GM12878 (cell line): ENCODE data around the gene NUB1. TPM values are rescaled to one million over a fixed set of nuclear protein-coding genes. Genes with fewer than 3 reads are reported as not detected.

ENCODE experiments used
- ATAC-seq: fragments of 200-7000 bp; cut with Tn5 transposase; 3 replicates; pipeline ENCODE4 v1.9.1; 2020; ENCODE audit warnings: mild to moderate bottlenecking, moderate library complexity
- BruUV-seq: library from RNA; stranded (reverse); fragments of 400-500 nt; replicated peaks from 2 replicates; lab custom pipeline; 2021; lab: Mats Ljungman, UMichigan
- CTCF ChIA-PET: fragments of 300-600 bp; sonication (Branson Sonifier 250); formaldehyde crosslinking; extraction: SDS; loops from one replicate; lab custom pipeline; 2021; ENCODE audit warnings: inconsistent platforms; lab: Yijun Ruan, JAX
- POLR2A ChIA-PET: fragments of 350-600 bp; formaldehyde crosslinking; extraction: SDS; loops from one replicate; lab custom pipeline; 2021; ENCODE audit warnings: inconsistent platforms; lab: Charles Lee
- RAD21 ChIA-PET: fragments of 300-600 bp; sonication (Branson Sonifier 250); formaldehyde crosslinking; loops from one replicate; lab custom pipeline; 2023; ENCODE audit warnings: antibody characterized with exemption; ENCODE audit not compliant: unreplicated experiment; lab: Charles Lee
- SMC1A ChIA-PET: fragments of 300-600 bp; sonication (Branson Sonifier 250); formaldehyde crosslinking; loops from one replicate; lab custom pipeline; 2023; ENCODE audit not compliant: unreplicated experiment, uncharacterized antibody; lab: Charles Lee
- DNase-seq: peaks from one replicate; pipeline ENCODE4 v3.0.0-alpha.2; 2011; ENCODE audit warnings: low read depth, low spot score
- FAIRE-seq: peaks from 3 replicates; lab custom pipeline; 2011; peaks lifted over from hg19 to GRCh38; lab: Jason Lieb, UNC
- H2AFZ ChIP-seq: 2 replicates; pipeline ENCODE4 v1.6.0; 2011; ENCODE audit warnings: low read depth, low read length, control low read depth; ENCODE audit not compliant: control insufficient read depth
- H3K27ac ChIP-seq: 2 replicates; pipeline ENCODE4 v1.5.1; 2011; ENCODE audit warnings: control low read depth; ENCODE audit not compliant: control insufficient read depth, insufficient read depth
- H3K27me3 ChIP-seq, 2 experiments: replicated peaks in 1 of 2; 2 replicates each; pipeline versions ENCODE4 v1.6.0 to v1.6.1; 2011; ENCODE audit warnings: low read length in 1 of 2; ENCODE audit not compliant: control insufficient read depth in 2 of 2, insufficient read depth in 2 of 2
- H3K36me3 ChIP-seq, 2 experiments: 2 replicates each; pipeline ENCODE4 v1.5.1; 2011; ENCODE audit warnings: low read length in 1 of 2; ENCODE audit not compliant: control insufficient read depth in 2 of 2, insufficient read depth in 2 of 2
- H3K4me1 ChIP-seq: 2 replicates; pipeline ENCODE4 v1.6.1; 2011; ENCODE audit warnings: mild to moderate bottlenecking, low read length, moderate library complexity, mixed read lengths; ENCODE audit not compliant: control insufficient read depth, insufficient read depth
- H3K4me2 ChIP-seq: 2 replicates; pipeline ENCODE4 v1.6.0; 2011; ENCODE audit warnings: control low read depth; ENCODE audit not compliant: control insufficient read depth, insufficient read depth
- H3K4me3 ChIP-seq: fragments of 200-600 bp; sonication (generic); 2 replicates; pipeline ENCODE4 v1.5.1; 2016
- H3K79me2 ChIP-seq: 2 replicates; pipeline ENCODE4 v1.6.0; 2011; ENCODE audit warnings: low read length; ENCODE audit not compliant: control insufficient read depth, insufficient read depth
- H3K9ac ChIP-seq: 2 replicates; pipeline ENCODE4 v1.8.0; 2011; ENCODE audit warnings: low read length, control low read depth, mixed read lengths; ENCODE audit not compliant: control insufficient read depth, insufficient read depth
- H3K9me3 ChIP-seq: replicated peaks from 3 replicates; pipeline ENCODE4 v1.5.1; 2011; ENCODE audit warnings: mild to moderate bottlenecking, low read length; ENCODE audit not compliant: control insufficient read depth, insufficient read depth
- H4K20me1 ChIP-seq: 2 replicates; pipeline ENCODE4 v1.6.0; 2011; ENCODE audit not compliant: control insufficient read depth, insufficient read depth
- BHLHE40 ChIP-seq, 2 experiments: fragments of 450-650 bp in 1 of 2; IDR thresholded peaks; 2 replicates each; pipeline ENCODE4 v1.6.1; 2011 to 2017; ENCODE audit warnings: low read depth in 2 of 2, borderline replicate concordance in 1 of 2, improper control_type of control experiment in 1 of 2, low read length in 1 of 2, mild to moderate bottlenecking in 1 of 2
- CBFB ChIP-seq: IDR thresholded peaks from 2 replicates; pipeline ENCODE4 v1.6.1; 2016; ENCODE audit warnings: antibody characterized with exemption, low read depth
- CBX5 ChIP-seq: sonication (generic); IDR thresholded peaks from 2 replicates; pipeline ENCODE4 v1.6.1; 2016; ENCODE audit warnings: low read depth, moderate library complexity, mild to moderate bottlenecking, inconsistent platforms
- IKZF2 ChIP-seq, 2 experiments: fragments of 450-650 bp; IDR thresholded peaks; 2 replicates each; pipeline ENCODE4 v1.6.1; 2017; ENCODE audit warnings: mild to moderate bottlenecking in 2 of 2, moderate library complexity in 2 of 2
- MTA3 ChIP-seq: IDR thresholded peaks from 2 replicates; pipeline ENCODE4 v1.6.1; 2012; ENCODE audit warnings: low read length, inconsistent platforms, borderline replicate concordance
- RFX5 ChIP-seq: IDR thresholded peaks from 2 replicates; pipeline ENCODE4 v1.6.1; 2011; ENCODE audit warnings: low read depth, low read length, improper control_type of control experiment
- SUZ12 ChIP-seq: fragments of 200-600 bp; sonication (generic); IDR thresholded peaks from one replicate; pipeline ENCODE4 v1.6.1; 2018; ENCODE audit warnings: antibody characterized with exemption, mild to moderate bottlenecking; ENCODE audit not compliant: unreplicated experiment
- TCF3 ChIP-seq: IDR thresholded peaks from 2 replicates; pipeline ENCODE4 v1.6.1; 2012; ENCODE audit warnings: low read depth, mild to moderate bottlenecking, low read length, borderline replicate concordance; ENCODE audit not compliant: insufficient read depth
- WGBS: methylation state at CpG from one replicate; pipeline ENCODE4 v1.1.6; 2016; ENCODE audit warnings: low lambda C conversion rate; ENCODE audit not compliant: insufficient replicate concordance, insufficient coverage; ENCODE audit errors: missing lambda C conversion rate; 5-methylcytosine and 5-hydroxymethylcytosine counted together
- in situ Hi-C: fragments of 300-500 bp; cut with MboI; formaldehyde crosslinking; loops from 9 replicates; pipeline ENCODE4 v1.14.3; 2018; ENCODE audit warnings: mixed read lengths
- intact Hi-C: fragments of 100-400 bp; cut with micrococcal nuclease; formaldehyde crosslinking; loops from one replicate; pipeline ENCODE4 v1.14.2; 2022; ENCODE audit not compliant: unreplicated experiment
- polyA plus RNA-seq, 11 experiments: library from polyadenylated mRNA; depleted of rRNA in 4 of 11; unstranded in 6 of 11; stranded (reverse) in 5 of 11; fragments of >200 nt; fragmentation: Nextera tagmentation in 4 of 11; fragmentation: Illumina TruSeq in 1 of 11; extraction: Ambion mirVana in 4 of 11; extraction: Trizol in 1 of 11; gene quantifications; 1 replicate in 1 of 11; 2 replicates in 10 of 11; pipeline versions ENCODE4 v1.2.1 to v1.2.3, GENCODE V29; 2011 to 2016; ENCODE audit warnings: inconsistent platforms in 2 of 11, missing spikeins in 2 of 11, low read depth in 1 of 11
- total RNA-seq, 4 experiments: library from RNA; depleted of rRNA in 3 of 4; stranded (reverse); fragments of >200 nt in 3 of 4; fragmentation: Illumina TruSeq in 1 of 4; extraction: Trizol in 1 of 4; gene quantifications; 2 replicates each; pipeline versions ENCODE4 v1.2.1 to v1.2.3, GENCODE V29; 2013 to 2021
- TF ChIP-seq, protein P1 (sequence below): IDR thresholded peaks from 2 replicates; pipeline ENCODE4 v1.6.1; 2012; ENCODE audit warnings: low read depth, low read length, improper control_type of control experiment
- TF ChIP-seq, protein P2 (sequence below): fragments of 450-650 bp; IDR thresholded peaks from 2 replicates; pipeline ENCODE4 v1.6.1; 2017; ENCODE audit warnings: mild to moderate bottlenecking
- TF ChIP-seq, protein P3 (sequence below): fragments of 450-650 bp; IDR thresholded peaks from 2 replicates; pipeline ENCODE4 v1.6.1; 2017; ENCODE audit warnings: mild to moderate bottlenecking, low read depth, inconsistent platforms; ENCODE audit not compliant: poor library complexity, severe bottlenecking

NUB1 gene
- total and polyA plus RNA-seq, 10 of the 15 experiments (the other 5 are each of a cell fraction or from before 2014, with no cell fraction given), result 24.1 to 102 (median 49.0) TPM

DNA sequence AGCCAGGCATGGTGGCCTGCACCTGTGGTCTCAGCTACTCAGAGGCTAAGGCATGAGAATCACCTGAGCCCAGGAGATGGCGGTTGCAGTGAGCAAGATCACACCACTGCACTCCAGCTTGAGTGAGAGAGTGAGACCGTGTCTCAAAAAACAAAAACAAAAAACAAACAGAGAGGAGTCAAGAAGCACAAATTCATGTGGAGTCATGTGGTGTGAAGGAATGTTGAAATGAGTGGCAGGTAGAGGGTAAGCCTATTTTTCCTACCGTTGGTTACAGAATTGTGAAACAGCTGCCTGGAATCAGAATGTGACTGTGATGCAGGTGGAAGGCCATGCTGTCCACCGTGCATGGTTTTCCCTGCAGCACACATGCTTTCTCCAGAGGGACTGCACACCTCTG, 23.7 kb upstream of the NUB1 start (continued):
- TF ChIP-seq SUZ12 (no peak), MTA3 (no peak)

DNA sequence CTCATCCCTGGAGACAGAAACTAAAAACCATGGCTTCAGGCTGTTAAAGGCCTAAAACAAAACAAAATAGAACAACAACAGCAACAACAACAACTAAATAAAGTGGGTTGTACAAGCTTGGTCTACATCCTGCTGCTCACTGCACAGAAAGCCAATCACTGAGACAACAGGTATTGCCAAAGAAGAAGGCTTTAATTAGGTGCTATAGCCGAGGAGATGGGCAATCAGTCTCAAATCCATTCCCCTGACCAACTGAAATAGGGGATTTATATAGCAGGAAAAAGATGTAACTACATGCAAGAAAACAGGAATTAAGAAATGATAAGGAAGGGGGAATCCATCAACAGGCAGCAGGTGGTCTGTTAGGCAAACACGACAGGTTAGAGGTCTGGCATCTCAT, 22.4 kb upstream of the NUB1 start:
- BruUV-seq, result no TSS peak

DNA sequence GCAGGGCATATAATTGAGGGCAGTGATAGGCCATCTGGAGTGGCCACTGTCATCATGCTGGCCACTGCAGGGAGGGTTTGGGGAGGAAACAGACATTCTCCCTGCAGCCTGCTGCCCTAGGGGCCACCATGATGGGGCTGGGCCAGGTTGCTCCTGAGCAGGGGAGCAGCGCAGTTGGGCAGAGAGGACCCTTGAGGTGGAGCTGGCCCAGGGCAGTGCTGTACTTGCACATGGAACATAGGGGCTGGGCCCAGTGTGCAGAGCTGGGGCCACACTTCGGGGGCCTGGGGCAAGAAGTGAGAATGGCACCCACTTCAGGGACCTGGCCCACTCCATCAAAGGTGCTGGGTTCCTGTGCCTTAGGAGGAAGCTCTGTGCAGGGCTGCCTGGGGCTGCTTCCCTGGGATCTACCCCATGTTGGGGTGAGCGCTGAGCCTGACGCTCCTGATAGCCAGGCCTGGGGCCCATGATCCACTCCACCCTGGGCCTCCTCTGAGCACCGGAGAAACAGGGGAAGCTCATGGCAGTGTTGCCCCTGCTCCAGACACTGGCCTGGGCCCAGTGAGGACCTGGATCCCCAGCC, 21.3 kb upstream of the NUB1 start:
- Histone ChIP-seq H3K27ac (no peak overlapping the region), H3K4me3 (no peak overlapping the region), H2AFZ (no peak overlapping the region), H3K36me3 (no peaks in the 10 kb centered on the region), H3K4me1 (no peaks in the 10 kb centered on the region), H3K27me3 (no peaks in the 10 kb centered on the region), H3K4me2 (no peak overlapping the region), H3K9ac (no peak overlapping the region), H4K20me1 (no peaks in the 10 kb centered on the region), H3K9me3 (peaks cover 27% of the 10 kb centered on the region; the same call in 2 of the 3 replicates), H3K79me2 (no peaks in the 10 kb centered on the region)
- ChIA-PET SMC1A (interaction anchor here (2.2 kb wide), 1 partner anchor 20 kb away, joined by 5 read pairs; no protein-coding TSS in a partner anchor), CTCF (interaction anchor here (0.5 to 7.4 kb wide), 2 partner anchors 32 to 87 kb away, joined by 3 to 252 read pairs; no protein-coding TSS in a partner anchor), RAD21 (no interaction called here), POLR2A (interaction anchor here (0.6 kb wide), 1 partner anchor 353 kb away, joined by 3 read pairs; no protein-coding TSS in a partner anchor)
- in situ Hi-C loops, result no loop called here
- ATAC-seq (no peak), FAIRE-seq (no peak), DNase-seq (no peak)
- TF ChIP-seq RFX5 (no peak), TCF3 (no peak), CBFB (no peak), IKZF2 (IDR thresholded peaks at IDR 0.05) (no peak)
- TF ChIP-seq, protein P1, sequence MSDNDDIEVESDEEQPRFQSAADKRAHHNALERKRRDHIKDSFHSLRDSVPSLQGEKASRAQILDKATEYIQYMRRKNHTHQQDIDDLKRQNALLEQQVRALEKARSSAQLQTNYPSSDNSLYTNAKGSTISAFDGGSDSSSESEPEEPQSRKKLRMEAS, result no peak
- TF ChIP-seq, protein P2, sequence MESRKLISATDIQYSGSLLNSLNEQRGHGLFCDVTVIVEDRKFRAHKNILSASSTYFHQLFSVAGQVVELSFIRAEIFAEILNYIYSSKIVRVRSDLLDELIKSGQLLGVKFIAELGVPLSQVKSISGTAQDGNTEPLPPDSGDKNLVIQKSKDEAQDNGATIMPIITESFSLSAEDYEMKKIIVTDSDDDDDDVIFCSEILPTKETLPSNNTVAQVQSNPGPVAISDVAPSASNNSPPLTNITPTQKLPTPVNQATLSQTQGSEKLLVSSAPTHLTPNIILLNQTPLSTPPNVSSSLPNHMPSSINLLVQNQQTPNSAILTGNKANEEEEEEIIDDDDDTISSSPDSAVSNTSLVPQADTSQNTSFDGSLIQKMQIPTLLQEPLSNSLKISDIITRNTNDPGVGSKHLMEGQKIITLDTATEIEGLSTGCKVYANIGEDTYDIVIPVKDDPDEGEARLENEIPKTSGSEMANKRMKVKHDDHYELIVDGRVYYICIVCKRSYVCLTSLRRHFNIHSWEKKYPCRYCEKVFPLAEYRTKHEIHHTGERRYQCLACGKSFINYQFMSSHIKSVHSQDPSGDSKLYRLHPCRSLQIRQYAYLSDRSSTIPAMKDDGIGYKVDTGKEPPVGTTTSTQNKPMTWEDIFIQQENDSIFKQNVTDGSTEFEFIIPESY, result no peak
- TF ChIP-seq, protein P3, sequence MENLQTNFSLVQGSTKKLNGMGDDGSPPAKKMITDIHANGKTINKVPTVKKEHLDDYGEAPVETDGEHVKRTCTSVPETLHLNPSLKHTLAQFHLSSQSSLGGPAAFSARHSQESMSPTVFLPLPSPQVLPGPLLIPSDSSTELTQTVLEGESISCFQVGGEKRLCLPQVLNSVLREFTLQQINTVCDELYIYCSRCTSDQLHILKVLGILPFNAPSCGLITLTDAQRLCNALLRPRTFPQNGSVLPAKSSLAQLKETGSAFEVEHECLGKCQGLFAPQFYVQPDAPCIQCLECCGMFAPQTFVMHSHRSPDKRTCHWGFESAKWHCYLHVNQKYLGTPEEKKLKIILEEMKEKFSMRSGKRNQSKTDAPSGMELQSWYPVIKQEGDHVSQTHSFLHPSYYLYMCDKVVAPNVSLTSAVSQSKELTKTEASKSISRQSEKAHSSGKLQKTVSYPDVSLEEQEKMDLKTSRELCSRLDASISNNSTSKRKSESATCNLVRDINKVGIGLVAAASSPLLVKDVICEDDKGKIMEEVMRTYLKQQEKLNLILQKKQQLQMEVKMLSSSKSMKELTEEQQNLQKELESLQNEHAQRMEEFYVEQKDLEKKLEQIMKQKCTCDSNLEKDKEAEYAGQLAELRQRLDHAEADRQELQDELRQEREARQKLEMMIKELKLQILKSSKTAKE, result no peak
- intact Hi-C loops, result no loop called here
- 63% methylated on average over 5 of the region's 5 CpGs for WGBS
- no TSS peak for BruUV-seq

More for the DNA sequence above, 22.4 kb upstream of the NUB1 start:
- no peak overlapping the region for H3K27ac ChIP-seq
- ChIA-PET SMC1A (interaction anchor here (6.3 kb wide), 1 partner anchor 33 kb away, joined by 152 read pairs; no protein-coding TSS in a partner anchor), POLR2A (no interaction called here), CTCF (interaction anchor here (1.1 to 7.4 kb wide), 2 partner anchors 12 to 34 kb away, joined by 3 to 252 read pairs; no protein-coding TSS in a partner anchor), RAD21 (no interaction called here)
- H2AFZ ChIP-seq, result no peak overlapping the region
- no peak for DNase-seq
- H3K36me3 ChIP-seq, result no peaks in the 10 kb centered on the region
- in situ Hi-C loops, result loop anchor here (5.0 kb wide), 1 partner anchor 33 kb away; no protein-coding TSS in a partner anchor
- 0 out of 2 replicates have a peak, but pooled peaks have one; percentile 44 for TF ChIP-seq CBX5
- no peak for TF ChIP-seq BHLHE40 (IDR thresholded peaks at IDR 0.05; ENCODE audit: borderline replicate concordance in 1 of 2, low read depth in 2 of 2, low read length in 1 of 2)
- TF ChIP-seq, all 136 proteins: peak for 1
- H3K4me2 ChIP-seq, result no peak overlapping the region
- no peak overlapping the region for H3K9ac ChIP-seq
- 25% methylated on average over 2 of the region's 2 CpGs for whole genome bisulfite sequencing
- H3K27me3 ChIP-seq, result no peaks in the 10 kb centered on the region
- no peaks in the 10 kb centered on the region for H4K20me1 ChIP-seq
- H3K4me3 ChIP-seq, result no peak overlapping the region
- H3K79me2 ChIP-seq, result no peaks in the 10 kb centered on the region
- FAIRE-seq (no peak), ATAC-seq (no peak)
- intact Hi-C loops, result loop anchor here (5.0 kb wide), 1 partner anchor 438 kb away; no protein-coding TSS in a partner anchor
- H3K4me1 ChIP-seq, result no peaks in the 10 kb centered on the region
- H3K9me3 ChIP-seq, result peaks cover 27% of the 10 kb centered on the region; the same call in 2 of the 3 replicates
